HG03439 (cell line): ENCODE results near the gene S100A6.
"Not testable (repeated sequence)": the region's sequence is repeated elsewhere in the genome, so short reads cannot be mapped to it uniquely, and the experiment has no call there.

Source experiments
- ATAC-seq: cut with Tn5 transposase; IDR thresholded peaks from one replicate; pipeline ENCODE4 v1.9.1; 2021; ENCODE audit warnings: mild to moderate bottlenecking, moderate library complexity; ENCODE audit not compliant: unreplicated experiment

Gene S100A6

DNA sequence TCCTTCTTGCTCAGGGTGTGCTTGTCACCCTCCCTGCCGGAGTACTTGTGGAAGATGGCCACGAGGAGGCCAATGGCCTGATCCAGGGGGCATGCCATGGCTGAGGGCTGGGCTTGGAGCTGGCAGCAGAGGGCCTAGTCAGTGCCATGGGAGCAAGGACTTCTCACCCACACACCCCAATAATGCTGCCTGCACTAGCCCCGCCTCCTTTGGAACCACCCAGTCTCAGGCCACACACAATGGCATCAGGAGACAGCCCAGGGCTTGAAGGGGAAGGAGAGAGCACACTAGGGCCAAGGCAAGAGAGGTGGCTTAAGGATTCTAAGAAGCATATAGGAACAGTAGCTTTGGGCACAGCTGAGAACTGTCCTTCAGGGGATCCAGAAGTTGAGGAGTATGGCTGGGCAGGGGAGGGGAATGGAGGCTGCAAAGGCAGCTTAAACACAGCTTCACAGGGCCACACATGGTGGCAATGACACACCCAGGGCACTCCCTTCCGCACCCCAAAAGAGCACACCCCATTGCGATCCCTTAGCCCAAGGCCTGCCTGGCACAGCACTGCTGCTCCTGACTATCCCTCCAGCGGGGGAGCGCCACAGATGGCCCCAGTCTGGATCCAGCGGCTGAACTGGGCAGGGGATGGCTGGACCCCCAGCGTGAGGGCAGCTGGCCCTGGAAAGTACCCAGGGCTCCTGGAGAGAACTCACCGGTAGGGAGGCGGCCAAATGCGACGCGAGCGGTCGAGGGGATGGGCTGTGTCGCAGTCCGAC lies at the start of gene S100A6:
Gene S100A6 (minus strand): TSS at position 750 of the 770 bp plus-strand sequence. CDS start 652 bp downstream, at position 98.
- ATAC-seq = no peak

DNA sequence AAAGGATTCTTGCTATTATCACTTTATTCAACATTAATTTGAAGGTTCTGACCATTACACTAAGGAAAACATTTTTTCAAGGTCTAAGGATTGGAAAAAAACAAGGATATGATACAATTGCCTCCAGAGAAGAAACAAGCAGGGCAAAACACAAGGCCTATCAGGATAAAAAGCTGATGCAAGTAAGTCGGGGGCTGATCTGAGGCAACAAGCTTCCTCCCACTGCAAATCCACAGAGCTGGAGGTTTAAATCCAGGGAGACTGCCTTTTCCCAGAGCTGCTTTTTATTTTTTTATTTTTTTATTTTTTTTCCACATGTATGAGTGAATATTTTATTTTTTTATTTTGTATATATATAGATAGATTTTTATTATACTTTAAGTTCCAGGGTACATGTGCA lies 49.2 kb upstream of the S100A6 start:
- ATAC-seq = no peak

DNA sequence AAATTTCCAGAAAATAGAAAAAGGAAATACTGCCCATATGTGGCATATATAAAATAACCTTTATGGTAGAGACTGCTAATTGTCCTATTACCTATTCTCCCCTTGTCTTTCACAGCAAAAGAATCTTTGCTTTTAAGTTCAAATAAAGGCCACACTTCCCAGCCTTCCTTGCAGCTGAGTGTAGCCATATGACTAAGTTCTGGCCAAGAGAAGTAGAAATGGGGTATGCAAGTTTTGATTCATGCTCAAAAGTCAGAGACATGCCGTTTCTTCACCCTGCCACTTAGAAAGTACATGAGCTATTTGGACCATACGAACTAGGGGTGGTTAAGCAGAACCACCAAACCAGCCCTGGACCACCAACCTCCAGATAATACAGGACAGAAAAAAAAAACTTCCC lies 48.2 kb upstream of the S100A6 start:
- ATAC-seq = no peak

DNA sequence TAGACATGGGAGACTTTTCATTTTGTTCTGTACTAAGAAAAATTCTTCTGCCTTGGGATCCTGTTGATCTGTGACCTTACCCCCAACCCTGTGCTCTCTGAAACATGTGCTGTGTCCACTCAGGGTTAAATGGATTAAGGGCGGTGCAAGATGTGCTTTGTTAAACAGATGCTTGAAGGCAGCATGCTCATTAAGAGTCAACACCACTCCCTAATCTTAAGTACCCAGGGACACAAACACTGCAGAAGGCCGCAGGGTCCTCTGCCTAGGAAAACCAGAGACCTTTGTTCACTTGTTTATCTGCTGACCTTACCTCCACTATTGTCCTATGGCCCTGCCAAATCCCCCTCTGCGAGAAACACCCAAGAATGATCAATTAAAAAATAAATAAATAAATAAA lies 47.7 kb upstream of the S100A6 start:
- not testable (repeated sequence) for ATAC-seq

DNA sequence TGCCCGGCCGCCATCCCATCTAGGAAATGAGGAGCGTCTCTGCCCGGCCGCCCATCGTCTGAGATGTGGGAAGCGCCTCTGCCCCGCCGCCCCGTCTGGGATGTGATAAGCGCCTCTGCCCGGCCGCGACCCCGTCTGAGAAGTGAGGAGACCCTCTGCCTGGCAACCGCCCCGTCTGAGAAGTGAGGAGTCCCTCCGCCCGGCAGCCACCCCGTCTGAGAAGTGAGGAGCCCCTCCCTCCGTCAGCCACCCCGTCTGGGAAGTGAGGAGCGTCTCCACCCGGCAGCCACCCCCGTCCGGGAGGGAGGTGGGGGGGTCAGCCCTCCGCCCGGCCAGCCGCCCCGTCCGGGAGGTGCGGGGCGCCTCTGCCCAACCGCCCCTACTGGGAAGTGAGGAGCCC lies 47.0 kb upstream of the S100A6 start:
- not testable (repeated sequence) for ATAC-seq

DNA sequence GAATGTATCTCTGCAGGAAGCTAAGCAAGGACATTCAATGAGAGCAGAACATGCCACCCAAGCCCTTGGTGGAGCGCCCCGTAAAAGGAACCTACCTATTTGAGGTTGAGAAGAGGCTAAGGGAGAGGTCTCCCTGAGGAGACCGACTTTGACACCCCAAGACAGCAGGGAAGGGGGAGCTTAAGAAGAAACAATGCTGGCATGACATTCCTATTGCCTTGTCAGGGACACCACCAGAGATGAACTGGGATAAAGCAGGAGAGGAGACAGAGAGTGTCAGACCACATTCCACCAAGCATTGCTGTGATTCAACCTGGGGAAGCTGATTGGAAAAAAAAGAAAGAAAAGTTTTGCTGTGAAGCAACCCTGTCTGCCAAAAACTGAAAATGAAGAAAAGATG lies 43.1 kb upstream of the S100A6 start:
- no peak for ATAC-seq

DNA sequence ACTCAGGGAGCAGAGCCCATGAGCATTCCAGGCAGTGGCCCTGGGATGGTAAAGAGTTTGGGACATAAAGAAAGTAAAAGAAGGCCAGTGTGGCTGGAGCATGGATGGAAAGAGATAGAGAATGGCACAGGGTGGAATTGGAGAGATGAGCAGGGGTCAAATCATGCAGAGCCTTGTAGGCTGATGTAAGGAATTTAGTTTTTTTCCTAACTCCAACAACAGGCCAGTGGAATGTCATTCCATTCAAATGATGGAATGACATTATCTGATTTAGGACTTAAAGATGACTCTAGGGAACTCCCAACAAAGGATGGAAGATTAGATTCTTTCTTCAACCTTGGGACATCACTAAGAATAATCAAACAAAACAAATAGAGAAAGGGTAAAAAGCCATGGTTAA lies 42.7 kb upstream of the S100A6 start:
- no peak for ATAC-seq

DNA sequence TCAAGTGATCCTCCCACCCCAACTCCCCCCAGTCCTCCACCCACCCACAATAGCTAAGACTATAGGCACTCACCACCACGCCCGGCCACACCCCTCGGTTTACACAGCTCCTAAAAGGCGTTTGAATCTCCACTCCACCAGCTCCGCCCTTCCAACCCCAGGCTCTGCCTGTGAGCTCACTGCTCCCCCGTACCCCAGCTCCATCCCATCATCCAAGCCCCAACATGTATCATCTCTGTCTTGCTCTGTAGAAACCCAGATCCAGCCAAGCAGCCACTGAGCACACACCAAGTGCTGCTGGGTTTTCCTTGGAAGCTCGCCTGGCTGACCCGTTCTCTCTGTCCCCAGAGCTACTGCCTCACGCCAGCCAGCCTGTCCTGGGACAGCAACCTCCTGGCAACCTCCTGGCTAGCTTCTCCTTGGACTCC lies 41.8 kb upstream of the S100A6 start:
- ATAC-seq = no peak

DNA sequence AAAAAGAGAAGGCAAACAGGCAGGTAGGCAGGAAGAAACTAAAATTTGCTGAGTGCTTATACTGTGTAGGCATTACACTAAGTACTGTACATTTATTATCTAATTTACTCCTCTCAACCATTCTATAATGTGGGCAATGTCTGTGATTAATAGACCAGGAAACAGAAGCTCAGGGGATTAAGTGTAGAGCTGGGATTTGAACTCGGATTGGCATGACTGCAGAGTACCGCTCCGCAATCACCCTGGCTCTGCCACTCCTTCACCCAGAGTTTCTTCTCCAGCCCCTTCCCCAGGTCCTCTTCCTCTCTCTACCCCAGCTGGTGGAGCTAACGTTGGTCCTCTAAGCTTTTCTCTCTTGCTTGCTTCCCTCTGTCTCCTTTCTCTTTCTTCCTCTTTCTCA lies 41.3 kb upstream of the S100A6 start:
- no peak for ATAC-seq

DNA sequence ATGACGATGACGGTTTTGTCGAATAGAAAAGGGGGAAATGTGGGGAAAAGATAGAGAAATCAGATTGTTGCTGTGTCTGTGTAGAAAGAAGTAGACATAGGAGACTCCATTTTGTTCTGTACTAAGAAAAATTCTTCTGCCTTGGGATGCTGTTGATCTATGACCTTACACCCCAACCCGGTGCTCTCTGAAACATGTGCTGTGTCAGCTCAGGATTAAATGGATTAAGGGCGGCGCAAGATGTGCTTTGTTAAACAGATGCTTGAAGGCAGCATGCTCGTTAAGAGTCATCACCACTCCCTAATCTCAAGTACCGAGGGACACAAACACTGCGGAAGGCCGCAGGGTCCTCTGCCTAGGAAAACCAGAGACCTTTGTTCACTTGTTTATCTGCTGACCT lies 39.7 kb upstream of the S100A6 start:
- ATAC-seq = not testable (repeated sequence)

DNA sequence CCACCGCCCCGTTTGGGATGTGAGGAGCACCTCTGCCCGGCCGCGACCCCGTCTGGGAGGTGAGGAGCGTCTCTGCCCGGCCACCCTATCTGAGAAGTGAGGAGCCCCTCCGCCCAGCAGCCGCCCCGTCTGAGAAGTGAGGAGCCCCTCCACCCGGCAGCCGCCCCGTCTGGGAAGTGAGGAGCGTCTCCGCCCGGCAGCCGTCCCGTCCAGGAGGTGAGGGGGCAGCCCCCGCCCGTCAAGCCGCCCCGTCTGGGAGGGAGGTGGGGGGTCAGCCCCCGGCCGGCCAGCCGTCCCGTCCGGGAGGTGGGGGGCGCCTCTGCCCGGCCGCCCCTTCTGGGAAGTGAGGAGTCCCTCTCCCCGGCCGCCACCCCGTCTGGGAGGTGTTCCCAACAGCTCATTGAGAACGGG lies 39.3 kb upstream of the S100A6 start:
- not testable (repeated sequence) for ATAC-seq

DNA sequence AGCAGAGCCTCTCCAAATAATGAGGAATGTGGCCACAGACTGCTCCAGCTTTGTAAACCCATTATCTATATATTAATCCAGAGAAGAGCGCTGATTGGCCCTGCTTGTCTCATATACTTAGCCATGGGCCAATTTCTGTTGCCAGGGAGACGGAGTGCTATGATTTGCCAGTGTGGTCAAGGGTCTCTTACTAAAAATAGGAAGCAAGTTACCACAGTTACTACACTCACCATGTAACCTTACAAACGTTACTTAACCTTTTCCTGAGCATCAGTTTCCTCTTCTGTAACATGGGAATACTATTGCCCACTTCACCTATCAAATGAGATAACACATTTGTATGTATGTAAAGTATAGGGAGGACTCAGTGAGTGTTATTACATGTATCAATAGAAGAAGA lies 37.6 kb upstream of the S100A6 start:
- no peak for ATAC-seq

DNA sequence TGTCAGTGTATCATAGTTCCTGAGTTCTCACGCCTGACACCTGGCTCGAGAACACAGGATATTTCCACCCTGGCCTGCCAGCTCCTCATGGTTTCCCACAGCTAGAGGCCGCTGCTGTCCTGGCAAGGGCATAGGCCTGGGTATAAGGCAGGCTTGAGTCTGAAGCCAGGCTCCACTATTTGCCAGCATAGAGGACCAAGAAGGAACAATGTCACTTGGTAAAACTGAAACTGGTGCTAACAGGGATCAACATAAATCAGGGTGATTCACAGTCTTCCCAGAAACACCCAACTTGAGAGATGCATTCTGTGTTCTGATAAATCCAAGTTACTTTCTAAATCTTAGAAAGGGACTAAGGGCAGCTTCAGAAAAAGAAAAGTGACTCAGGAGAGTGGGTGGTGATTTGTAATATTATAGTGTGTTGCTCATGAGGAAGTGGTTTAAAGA lies 36.8 kb upstream of the S100A6 start:
- ATAC-seq = peak; percentile 59

DNA sequence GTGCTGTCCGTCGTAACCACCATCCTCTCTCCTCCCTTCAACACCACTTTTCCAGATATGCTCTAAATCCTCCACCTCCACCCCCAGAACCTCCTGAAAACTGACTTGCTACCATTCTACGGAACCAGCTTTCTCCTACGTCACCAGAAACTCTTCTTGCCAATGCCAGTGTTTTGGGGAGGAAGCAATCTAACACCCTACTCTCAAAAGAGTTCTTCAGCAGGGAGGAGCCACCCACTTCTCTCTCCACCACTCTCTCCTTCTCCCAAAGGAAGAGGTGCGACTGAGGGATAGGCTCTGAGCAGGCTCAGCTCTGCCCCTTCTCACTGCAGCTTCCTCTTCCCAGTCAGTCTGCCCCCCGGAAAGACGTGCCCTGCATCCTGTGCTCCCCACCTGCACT lies 35.9 kb upstream of the S100A6 start:
- ATAC-seq = no peak

DNA sequence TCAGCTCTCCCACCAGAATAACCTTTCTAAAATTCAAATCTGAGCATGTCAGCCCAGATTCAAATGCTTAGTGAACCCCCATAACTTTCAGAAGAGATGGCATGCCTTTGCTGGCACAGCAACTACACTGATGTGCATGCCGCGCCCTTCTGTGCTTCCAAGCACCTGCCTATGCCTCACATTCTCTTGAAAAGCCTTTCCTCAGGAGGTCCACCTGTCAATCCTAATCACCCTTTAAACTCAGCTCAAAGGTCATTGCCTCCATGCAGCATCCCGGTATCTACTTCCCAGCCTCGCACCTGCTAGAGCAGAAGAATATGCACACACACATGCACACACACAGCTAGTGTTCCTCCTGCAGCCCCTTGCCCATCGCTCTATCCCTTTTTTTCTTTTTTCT lies 35.1 kb upstream of the S100A6 start:
- no peak for ATAC-seq

DNA sequence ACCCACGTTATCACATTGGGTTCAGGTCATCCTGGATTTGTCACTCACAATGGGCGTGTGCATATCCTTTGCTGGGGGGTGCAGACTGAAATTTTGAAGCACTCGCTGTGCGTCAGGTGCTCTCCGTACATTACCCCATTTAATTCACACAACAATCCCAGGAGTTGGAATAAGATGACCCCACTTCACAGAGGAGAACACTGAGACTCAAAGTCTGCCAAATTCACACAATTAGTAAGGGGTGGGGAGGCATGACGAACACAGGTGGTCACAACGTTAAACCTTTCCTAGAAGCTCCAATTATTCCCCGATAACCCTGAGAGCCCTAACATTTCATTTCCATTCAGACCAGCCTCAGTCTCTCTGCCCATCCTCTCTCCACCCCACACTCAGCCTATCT lies 33.7 kb upstream of the S100A6 start:
- ATAC-seq = no peak

DNA sequence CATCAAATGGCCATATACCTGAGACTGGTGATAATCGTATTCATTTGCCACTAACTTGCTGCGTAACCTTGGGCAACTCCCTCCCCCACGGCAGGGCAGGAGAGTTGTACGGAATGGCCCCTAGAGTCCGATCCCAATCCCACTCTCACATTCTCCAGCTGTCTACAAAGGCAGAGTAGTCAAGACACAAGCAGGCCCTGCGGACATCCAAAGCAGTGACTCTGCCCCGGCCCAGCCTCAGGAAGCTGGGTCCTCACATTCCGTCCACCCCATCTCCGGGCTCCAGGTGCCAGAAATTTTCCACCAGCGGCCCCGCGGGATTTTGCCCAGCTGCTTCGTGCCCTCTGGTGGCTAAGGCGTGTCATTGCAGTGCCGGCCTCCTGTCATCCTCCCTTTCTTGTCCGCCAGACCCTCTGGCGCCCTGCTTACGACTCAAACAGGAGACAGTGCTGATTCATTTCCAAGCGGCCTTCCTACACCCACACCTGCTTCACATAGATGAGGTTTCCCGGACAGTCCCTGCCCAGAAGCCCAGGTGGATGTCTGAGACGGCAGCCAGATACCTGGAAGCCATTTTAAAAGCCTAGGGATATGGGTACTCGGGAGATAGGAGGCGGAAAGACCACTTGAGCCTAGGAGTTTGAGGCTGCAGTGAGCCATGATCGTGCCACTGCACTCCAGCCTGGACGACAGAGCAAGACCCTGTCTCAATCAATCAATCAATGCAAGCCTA lies 32.7 kb upstream of the S100A6 start:
- ATAC-seq = no peak

DNA sequence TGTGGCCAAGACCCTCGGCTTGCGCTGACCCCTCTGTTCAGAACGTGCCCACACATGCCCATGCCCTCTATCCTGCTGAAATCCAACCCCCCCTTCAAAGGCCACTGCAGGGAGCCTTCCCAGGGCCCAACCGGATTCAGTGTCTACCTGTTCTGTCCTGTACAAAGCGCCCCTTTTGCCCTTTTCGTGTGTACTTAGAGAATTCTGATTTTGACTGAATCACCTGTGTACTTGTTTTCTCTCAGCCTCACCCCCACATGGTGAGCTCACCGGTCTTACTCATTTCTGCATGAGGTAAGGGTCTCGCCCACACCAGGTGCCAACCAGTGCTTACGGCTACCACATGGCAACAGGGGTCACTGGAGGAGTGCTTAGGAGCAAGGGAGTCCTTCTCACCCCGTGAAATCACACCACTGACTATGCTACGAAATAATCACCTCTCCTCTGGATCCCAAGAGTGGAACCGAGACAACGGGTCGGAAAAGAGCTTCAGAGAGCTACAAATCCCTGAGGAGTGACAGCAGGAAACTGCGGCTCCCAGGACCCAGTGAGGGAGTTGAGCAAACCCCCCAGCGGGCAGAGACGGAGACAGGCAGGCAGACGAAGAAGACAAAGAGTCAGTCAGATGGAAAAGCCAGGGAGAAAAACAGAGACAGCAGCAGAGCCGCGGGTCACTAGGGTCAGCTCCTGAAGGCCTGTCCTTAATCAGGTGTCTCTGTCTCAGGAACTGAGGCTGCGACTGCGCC lies 32.0 kb upstream of the S100A6 start:
- ATAC-seq = no peak

DNA sequence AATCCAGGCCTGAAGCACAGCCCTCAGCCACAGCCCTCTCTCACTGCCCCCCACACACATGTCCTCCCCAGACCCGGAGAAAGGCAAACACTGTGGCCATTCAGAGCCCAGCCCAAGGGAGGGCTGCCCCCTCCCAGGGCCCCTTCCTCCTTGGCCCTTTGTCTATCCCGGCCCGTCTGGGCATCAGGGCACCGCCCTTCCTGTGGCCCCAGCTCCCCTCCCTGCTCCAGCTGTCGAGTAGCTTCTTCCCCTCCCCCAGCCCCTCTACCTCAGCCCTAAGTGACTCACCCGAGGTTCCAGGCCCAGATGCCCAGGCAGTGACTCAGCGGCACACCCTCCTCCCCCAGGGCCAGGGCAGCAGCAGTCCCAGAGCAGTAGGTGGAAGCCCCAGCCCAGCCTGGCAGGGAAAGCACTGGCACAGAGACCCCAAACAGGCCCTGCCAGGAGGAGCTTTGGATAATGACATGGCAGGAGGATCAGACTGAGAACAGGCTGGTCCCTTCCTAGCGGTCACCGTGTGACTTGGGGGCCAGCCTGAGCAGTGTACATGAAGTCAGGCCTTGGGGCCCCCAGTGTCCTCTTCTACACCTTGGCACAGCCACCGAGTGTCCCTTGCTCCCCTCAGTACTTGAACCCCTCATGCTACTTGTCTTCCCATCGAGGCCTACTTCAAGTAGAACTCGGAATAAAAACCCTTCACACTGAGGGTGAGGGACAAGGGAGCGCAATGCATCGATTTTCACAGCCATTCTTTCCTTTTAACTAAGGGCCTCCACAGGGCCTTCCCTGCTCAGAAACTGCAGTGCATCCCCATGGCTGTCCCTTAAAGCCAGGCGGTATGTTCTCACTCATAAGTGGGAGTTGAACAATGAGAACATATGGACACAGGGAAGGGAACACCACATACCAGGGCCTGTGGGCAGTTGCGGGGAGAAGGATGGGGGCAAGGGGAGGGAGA lies 30.9 kb upstream of the S100A6 start:
- no peak for ATAC-seq
